Calu3 (cell line): Measurements from ENCODE around the gene IFT81. TPM values are rescaled to one million over a fixed set of nuclear protein-coding genes. Genes with fewer than 3 reads are reported as not detected.
"Not testable (repeated sequence)": the region's sequence is repeated elsewhere in the genome, so short reads cannot be mapped to it uniquely, and the experiment has no call there.

Experiments used
- BruUV-seq: library from RNA; stranded (reverse); fragments of 400-500 nt; replicated peaks from 2 replicates; lab custom pipeline; 2021; lab: Mats Ljungman, UMichigan
- CTCF ChIA-PET: fragments of 300-600 bp; sonication (Branson Sonifier 250); formaldehyde crosslinking; loops from one replicate; lab custom pipeline; 2022; ENCODE audit warnings: antibody characterized with exemption; lab: Charles Lee
- DNase-seq: peaks from one replicate; pipeline ENCODE4 v3.0.0; 2022
- H3K27ac Mint-ChIP-seq: one replicate; pipeline ENCODE4 v1.8.0; 2022; ENCODE audit warnings: mixed read lengths; ENCODE audit not compliant: unreplicated experiment
- H3K27me3 Mint-ChIP-seq: one replicate; pipeline ENCODE4 v1.8.0; 2022; ENCODE audit warnings: mixed read lengths; ENCODE audit not compliant: unreplicated experiment
- H3K36me3 Mint-ChIP-seq: one replicate; pipeline ENCODE4 v1.8.0; 2022; ENCODE audit warnings: mild to moderate bottlenecking, moderate library complexity, mixed read lengths; ENCODE audit not compliant: insufficient read depth, unreplicated experiment
- H3K4me1 Mint-ChIP-seq: one replicate; pipeline ENCODE4 v1.8.0; 2022; ENCODE audit warnings: mild to moderate bottlenecking, low read depth, mixed read lengths; ENCODE audit not compliant: unreplicated experiment
- H3K4me3 Mint-ChIP-seq: one replicate; pipeline ENCODE4 v1.8.0; 2022; ENCODE audit warnings: mild to moderate bottlenecking, low read depth, moderate library complexity, mixed read lengths; ENCODE audit not compliant: unreplicated experiment
- H3K9me3 Mint-ChIP-seq: one replicate; pipeline ENCODE4 v1.8.0; 2022; ENCODE audit warnings: low read depth, mixed read lengths; ENCODE audit not compliant: unreplicated experiment
- CTCF ChIP-seq: fragments of 200-600 bp; IDR thresholded peaks from one replicate; pipeline ENCODE4 v1.8.0; 2022; ENCODE audit warnings: antibody characterized with exemption; ENCODE audit not compliant: unreplicated experiment
- intact Hi-C: fragments of 100-400 bp; cut with micrococcal nuclease; formaldehyde crosslinking; loops from one replicate; pipeline ENCODE4 v1.10.0; 2022; ENCODE audit not compliant: unreplicated experiment
- total RNA-seq: library from RNA; stranded (reverse); gene quantifications from 2 replicates; pipeline ENCODE4 v1.2.3, GENCODE V29; 2022

The IFT81 gene
- total RNA-seq, 1 experiment from 2014 or later: 16.4 TPM

GRCh38 chr12:110205931-110206330 is 81.8 kb downstream of the IFT81 start:
- TF ChIP-seq CTCF: no peak
- no peak for DNase-seq
- no peak overlapping the region for H3K27ac Mint-ChIP-seq
- CTCF ChIA-PET: no interaction called here
- H3K4me1 Mint-ChIP-seq: no peaks in the 10 kb centered on the region
- no peaks in the 10 kb centered on the region for H3K27me3 Mint-ChIP-seq
- no peak overlapping the region for H3K4me3 Mint-ChIP-seq
- intact Hi-C loops: no loop called here
- BruUV-seq: no TSS peak
- no peaks in the 10 kb centered on the region for H3K36me3 Mint-ChIP-seq
- no peaks in the 10 kb centered on the region for H3K9me3 Mint-ChIP-seq

GRCh38 chr12:110211639-110212536 is 87.7 kb downstream of the IFT81 start:
- H3K4me3 Mint-ChIP-seq, DNase-seq, H3K27ac Mint-ChIP-seq, H3K9me3 Mint-ChIP-seq, H3K36me3 Mint-ChIP-seq, BruUV-seq, H3K27me3 Mint-ChIP-seq, intact Hi-C loops, H3K4me1 Mint-ChIP-seq: not testable (repeated sequence)
- CTCF ChIA-PET: interaction anchor here (0.6 to 1.1 kb wide), 7 partner anchors 15 to 364 kb away, joined by 3 to 8 read pairs (median 4); no protein-coding TSS in a partner anchor

GRCh38 chr12:110217996-110218674 is 94.0 kb downstream of the IFT81 start:
- no peak overlapping the region for H3K27ac Mint-ChIP-seq
- intact Hi-C loops: no loop called here
- no peak overlapping the region for H3K4me3 Mint-ChIP-seq

GRCh38 chr12:110222027-110222426 is 97.9 kb downstream of the IFT81 start:
- H3K36me3 Mint-ChIP-seq: peaks cover 4% of the 10 kb centered on the region
- H3K27ac Mint-ChIP-seq: no peak overlapping the region
- TF ChIP-seq CTCF: no peak
- no peak overlapping the region for H3K4me3 Mint-ChIP-seq
- BruUV-seq: no TSS peak
- CTCF ChIA-PET: no interaction called here
- intact Hi-C loops: no loop called here
- no peaks in the 10 kb centered on the region for H3K9me3 Mint-ChIP-seq
- no peaks in the 10 kb centered on the region for H3K27me3 Mint-ChIP-seq
- DNase-seq: no peak
- peaks cover 17% of the 10 kb centered on the region for H3K4me1 Mint-ChIP-seq

More at GRCh38 chr12:110217996-110218674, 94.0 kb downstream of the IFT81 start:
- Mint-ChIP-seq H3K36me3 (peaks cover 4% of the 10 kb centered on the region), H3K9me3 (no peaks in the 10 kb centered on the region), H3K27me3 (no peaks in the 10 kb centered on the region), H3K4me1 (no peaks in the 10 kb centered on the region)
- BruUV-seq: no TSS peak
- TF ChIP-seq CTCF: no peak
- no peak for DNase-seq
- CTCF ChIA-PET: no interaction called here
